ENCODE measurements around the gene RANBP2. TPM values are rescaled to one million over a fixed set of nuclear protein-coding genes. Genes with fewer than 3 reads are reported as not detected.

Gene RANBP2
- total RNA-seq, 1 experiment from 2014 or later, result 90.4 TPM

DNA sequence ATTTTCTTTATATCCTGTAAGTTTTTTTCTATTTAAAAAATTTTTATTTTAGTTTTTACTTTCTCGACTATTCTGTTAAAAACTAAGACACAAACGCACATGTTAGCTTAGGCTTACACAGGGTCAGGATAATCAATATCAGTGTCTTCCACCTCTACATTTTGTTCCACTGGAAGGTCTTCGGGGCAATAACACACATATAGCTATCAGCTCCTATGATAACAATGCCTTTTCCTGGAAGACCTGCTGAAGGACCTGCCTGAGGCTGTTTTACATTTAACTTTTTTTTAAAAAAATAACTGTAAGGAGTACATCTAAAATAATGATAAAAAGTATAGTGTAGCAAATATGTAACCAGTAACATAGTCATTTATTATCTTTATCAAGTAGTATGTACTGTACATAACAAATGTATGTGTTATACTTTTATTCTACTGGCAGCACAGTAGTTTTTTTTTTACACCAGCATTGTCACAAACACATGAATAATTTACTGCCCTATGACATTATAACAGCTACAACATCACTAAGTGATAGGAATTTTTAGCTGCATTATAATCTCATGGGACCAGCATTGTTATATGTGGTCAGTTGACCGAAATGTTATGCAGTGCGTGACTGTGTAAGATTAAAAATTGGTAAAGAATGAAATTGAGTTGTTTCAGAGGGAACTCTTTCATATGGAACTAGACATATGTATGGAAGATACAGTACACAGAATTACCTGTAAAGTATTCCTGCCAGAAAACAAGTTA, 105.2 kb downstream of the RANBP2 start:
- TF ChIP-seq ATF1 (CRISPR knock-in tag; IDR thresholded peaks at IDR 0.05) (no peak), ZNF532 (CRISPR knock-in tag; IDR thresholded peaks at IDR 0.05; ENCODE audit: borderline replicate concordance) (no peak), SOX15 (CRISPR knock-in tag; IDR thresholded peaks at IDR 0.05) (no peak), ZNF263 (CRISPR knock-in tag; IDR thresholded peaks at IDR 0.05; ENCODE audit: low read depth) (no peak), CREB1 (CRISPR knock-in tag; IDR thresholded peaks at IDR 0.05) (no peak), ZNF425 (CRISPR knock-in tag; conservative IDR thresholded peaks at IDR 0.05) (no peak), ZNF416 (CRISPR knock-in tag; IDR thresholded peaks at IDR 0.05) (no peak)
- TF ChIP-seq, protein P1, sequence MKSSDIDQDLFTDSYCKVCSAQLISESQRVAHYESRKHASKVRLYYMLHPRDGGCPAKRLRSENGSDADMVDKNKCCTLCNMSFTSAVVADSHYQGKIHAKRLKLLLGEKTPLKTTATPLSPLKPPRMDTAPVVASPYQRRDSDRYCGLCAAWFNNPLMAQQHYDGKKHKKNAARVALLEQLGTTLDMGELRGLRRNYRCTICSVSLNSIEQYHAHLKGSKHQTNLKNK (CRISPR knock-in tag; IDR thresholded peaks at IDR 0.05), result no peak
- H3K36me3 Mint-ChIP-seq, result peaks cover 21% of the 10 kb centered on the region
- no peaks in the 10 kb centered on the region for H3K4me1 Mint-ChIP-seq
- no peak overlapping the region for H3K27ac Mint-ChIP-seq
- ChIA-PET POLR2A (no interaction called here), CTCF (interaction anchor here (1.6 kb wide), 1 partner anchor 177 kb away, joined by 4 read pairs; no protein-coding TSS in a partner anchor)
- H3K4me3 Mint-ChIP-seq, result no peak overlapping the region
- H3K9me3 Mint-ChIP-seq, result no peaks in the 10 kb centered on the region
- H3K27me3 Mint-ChIP-seq (ENCODE audit: low read depth), result no peaks in the 10 kb centered on the region
- ATAC-seq (no peak), DNase-seq (ENCODE audit: low spot score) (no peak)

- Mint-ChIP-seq H3K4me1 (no peaks in the 10 kb centered on the region), H3K27me3 (ENCODE audit: low read depth) (no peaks in the 10 kb centered on the region), H3K4me3 (no peak overlapping the region), H3K36me3 (peaks cover 14% of the 10 kb centered on the region), H3K27ac (no peak overlapping the region), H3K9me3 (no peaks in the 10 kb centered on the region)
- ChIA-PET CTCF (interaction anchor here (1.6 kb wide), 1 partner anchor 176 kb away, joined by 4 read pairs; no protein-coding TSS in a partner anchor), POLR2A (no interaction called here)
- TF ChIP-seq, protein P2, sequence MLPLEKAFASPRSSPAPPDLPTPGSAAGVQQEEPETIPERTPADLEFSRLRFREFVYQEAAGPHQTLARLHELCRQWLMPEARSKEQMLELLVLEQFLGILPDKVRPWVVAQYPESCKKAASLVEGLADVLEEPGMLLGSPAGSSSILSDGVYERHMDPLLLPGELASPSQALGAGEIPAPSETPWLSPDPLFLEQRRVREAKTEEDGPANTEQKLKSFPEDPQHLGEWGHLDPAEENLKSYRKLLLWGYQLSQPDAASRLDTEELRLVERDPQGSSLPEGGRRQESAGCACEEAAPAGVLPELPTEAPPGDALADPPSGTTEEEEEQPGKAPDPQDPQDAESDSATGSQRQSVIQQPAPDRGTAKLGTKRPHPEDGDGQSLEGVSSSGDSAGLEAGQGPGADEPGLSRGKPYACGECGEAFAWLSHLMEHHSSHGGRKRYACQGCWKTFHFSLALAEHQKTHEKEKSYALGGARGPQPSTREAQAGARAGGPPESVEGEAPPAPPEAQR (CRISPR knock-in tag; IDR thresholded peaks at IDR 0.05), result no peak
- no peak for TF ChIP-seq ZNF416 (CRISPR knock-in tag; IDR thresholded peaks at IDR 0.05)
- no peak for ATAC-seq
- no peak for DNase-seq (ENCODE audit: low spot score)
These were observed 106.0 kb downstream of the RANBP2 start for GRCh38 chr2:108825254-108825653.

DNA sequence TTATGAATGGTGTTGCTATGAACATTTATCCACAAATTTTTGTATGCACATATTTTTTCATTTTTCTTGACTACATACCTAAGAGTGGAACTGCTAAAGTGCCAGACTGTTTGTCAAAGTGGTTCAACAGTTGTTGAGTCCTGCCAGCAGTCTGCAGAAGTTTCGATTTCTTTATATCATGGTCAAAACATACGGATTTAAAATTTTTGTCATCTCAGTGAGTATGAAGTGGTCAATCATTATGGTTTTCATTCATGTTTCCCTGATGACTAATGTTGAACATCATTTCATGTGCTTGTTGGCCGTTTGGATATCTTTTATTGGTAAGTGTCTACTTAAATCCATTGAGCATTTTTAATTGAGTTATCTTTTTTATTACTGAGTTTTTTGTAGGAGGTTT, 106.5 kb downstream of the RANBP2 start:
- ChIA-PET POLR2A (no interaction called here), CTCF (no interaction called here)
- no peak for DNase-seq (ENCODE audit: low spot score)
- TF ChIP-seq CREB1 (CRISPR knock-in tag; IDR thresholded peaks at IDR 0.05) (no peak), ZNF121 (CRISPR knock-in tag; IDR thresholded peaks at IDR 0.05) (no peak), IRF2 (CRISPR knock-in tag; IDR thresholded peaks at IDR 0.05; ENCODE audit: borderline replicate concordance, low read depth) (no peak), ZNF232 (CRISPR knock-in tag; IDR thresholded peaks at IDR 0.05) (no peak), ZNF219 (CRISPR knock-in tag; IDR thresholded peaks at IDR 0.05; ENCODE audit: borderline replicate concordance) (no peak), ESRRA (CRISPR knock-in tag; IDR thresholded peaks at IDR 0.05; ENCODE audit: borderline replicate concordance) (no peak), MXD4 (CRISPR knock-in tag; IDR thresholded peaks at IDR 0.05; ENCODE audit: borderline replicate concordance) (no peak), ATF2 (CRISPR knock-in tag; IDR thresholded peaks at IDR 0.05; ENCODE audit: borderline replicate concordance, low read depth) (no peak), ZNF423 (CRISPR knock-in tag; IDR thresholded peaks at IDR 0.05) (no peak), IRF1 (CRISPR knock-in tag; IDR thresholded peaks at IDR 0.05) (no peak)
- TF ChIP-seq, protein P1 (CRISPR knock-in tag; IDR thresholded peaks at IDR 0.05), result no peak
- TF ChIP-seq, protein P3, sequence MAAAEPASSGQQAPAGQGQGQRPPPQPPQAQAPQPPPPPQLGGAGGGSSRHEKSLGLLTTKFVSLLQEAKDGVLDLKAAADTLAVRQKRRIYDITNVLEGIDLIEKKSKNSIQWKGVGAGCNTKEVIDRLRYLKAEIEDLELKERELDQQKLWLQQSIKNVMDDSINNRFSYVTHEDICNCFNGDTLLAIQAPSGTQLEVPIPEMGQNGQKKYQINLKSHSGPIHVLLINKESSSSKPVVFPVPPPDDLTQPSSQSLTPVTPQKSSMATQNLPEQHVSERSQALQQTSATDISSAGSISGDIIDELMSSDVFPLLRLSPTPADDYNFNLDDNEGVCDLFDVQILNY (CRISPR knock-in tag; IDR thresholded peaks at IDR 0.05), result no peak

More for the DNA sequence above, 106.5 kb downstream of the RANBP2 start:
- Mint-ChIP-seq H3K4me1 (no peaks in the 10 kb centered on the region), H3K9me3 (no peaks in the 10 kb centered on the region), H3K4me3 (no peak overlapping the region), H3K36me3 (peaks cover 10% of the 10 kb centered on the region; the same call in 1 of the 2 replicates), H3K27me3 (ENCODE audit: low read depth) (no peaks in the 10 kb centered on the region), H3K27ac (no peak overlapping the region)
- no peak for ATAC-seq
